ENCODE data around the gene SYNE1.

SYNE1 gene

DNA sequence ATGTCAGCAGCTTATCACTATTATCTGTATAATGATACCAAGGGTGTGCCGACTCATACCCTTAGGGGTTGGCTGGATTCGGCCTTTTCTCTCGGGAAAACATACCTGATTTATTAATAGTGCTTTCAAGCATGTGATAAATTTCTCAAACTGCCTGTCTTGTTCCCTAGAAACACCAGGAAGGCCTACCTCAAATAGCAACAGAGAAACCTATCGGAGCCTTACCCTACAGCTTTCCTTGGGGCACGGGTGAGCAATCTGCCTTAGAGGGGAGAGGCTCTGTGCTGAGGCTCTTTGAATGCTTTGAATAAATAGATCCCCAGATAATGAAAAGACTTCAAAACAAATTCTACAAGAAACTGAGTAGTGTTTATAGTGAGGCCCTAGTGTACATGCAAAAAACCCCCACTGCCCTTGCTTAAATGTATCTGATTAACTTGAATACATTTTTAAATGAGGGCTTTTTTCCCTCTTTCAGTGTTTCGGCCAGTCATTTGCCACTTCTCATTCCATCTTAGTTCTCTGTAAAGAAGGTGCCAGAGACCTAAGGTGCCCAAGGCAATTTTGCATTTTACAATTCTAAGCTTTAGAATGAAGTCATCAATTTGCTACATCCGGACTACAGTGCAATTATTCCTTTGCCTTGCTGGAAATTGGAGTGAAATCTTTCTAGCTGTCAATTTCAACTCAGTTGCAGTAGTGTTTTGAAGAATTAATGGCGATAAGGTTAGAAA lies 509.6 kb downstream of the SYNE1 start:
- Histone ChIP-seq H3K4me3 (ENCODE audit: low read length in 2 of 2) (no peak overlapping the region), H3K36me3 (ENCODE audit: control insufficient read depth in 2 of 2, insufficient read depth in 2 of 2, low read length in 2 of 2) (peaks cover 13 to 20% of the 10 kb centered on the region in 2 donors), H3K27ac (ENCODE audit: low read depth in 2 of 2, low read length in 2 of 2) (no peak overlapping the region), H3K27me3 (ENCODE audit: control insufficient read depth in 2 of 2, insufficient read depth in 2 of 2, low read length in 2 of 2) (no peaks in the 10 kb centered on the region), H3K9ac (ENCODE audit: low read depth in 1 of 2, low read length in 2 of 2) (no peak overlapping the region), H3K4me1 (ENCODE audit: control insufficient read depth in 2 of 2, insufficient read depth in 2 of 2, low read length in 2 of 2) (no peaks in the 10 kb centered on the region), H3K9me3 (ENCODE audit: control insufficient read depth in 2 of 2, low read length in 2 of 2) (no peaks in the 10 kb centered on the region)

- H3K27ac ChIP-seq (ENCODE audit: low read depth in 2 of 2, low read length in 2 of 2), result no peak overlapping the region
- H3K4me1 ChIP-seq (ENCODE audit: control insufficient read depth in 2 of 2, insufficient read depth in 2 of 2, low read length in 2 of 2), result no peaks in the 10 kb centered on the region
- no peaks in the 10 kb centered on the region for H3K27me3 ChIP-seq (ENCODE audit: control insufficient read depth in 2 of 2, insufficient read depth in 2 of 2, low read length in 2 of 2)
- no peaks in the 10 kb centered on the region for H3K9me3 ChIP-seq (ENCODE audit: control insufficient read depth in 2 of 2, low read length in 2 of 2)
- H3K9ac ChIP-seq (ENCODE audit: low read depth in 1 of 2, low read length in 2 of 2), result no peak overlapping the region
- H3K36me3 ChIP-seq (ENCODE audit: control insufficient read depth in 2 of 2, insufficient read depth in 2 of 2, low read length in 2 of 2), result peaks cover 5 to 21% of the 10 kb centered on the region in 2 donors
- no peak overlapping the region for H3K4me3 ChIP-seq (ENCODE audit: low read length in 2 of 2)
Measured at GRCh38 chr6:152124429-152125074, 512.6 kb downstream of the SYNE1 start.

GRCh38 chr6:152123076-152123475 lies 514.1 kb downstream of the SYNE1 start:
- Histone ChIP-seq H3K9me3 (ENCODE audit: control insufficient read depth in 2 of 2, low read length in 2 of 2) (no peaks in the 10 kb centered on the region), H3K27ac (ENCODE audit: low read depth in 2 of 2, low read length in 2 of 2) (no peak overlapping the region), H3K9ac (ENCODE audit: low read depth in 1 of 2, low read length in 2 of 2) (no peak overlapping the region), H3K4me1 (ENCODE audit: control insufficient read depth in 2 of 2, insufficient read depth in 2 of 2, low read length in 2 of 2) (no peaks in the 10 kb centered on the region), H3K27me3 (ENCODE audit: control insufficient read depth in 2 of 2, insufficient read depth in 2 of 2, low read length in 2 of 2) (no peaks in the 10 kb centered on the region), H3K36me3 (ENCODE audit: control insufficient read depth in 2 of 2, insufficient read depth in 2 of 2, low read length in 2 of 2) (peaks cover 0 to 14% of the 10 kb centered on the region in 2 donors), H3K4me3 (ENCODE audit: low read length in 2 of 2) (no peak overlapping the region)

DNA sequence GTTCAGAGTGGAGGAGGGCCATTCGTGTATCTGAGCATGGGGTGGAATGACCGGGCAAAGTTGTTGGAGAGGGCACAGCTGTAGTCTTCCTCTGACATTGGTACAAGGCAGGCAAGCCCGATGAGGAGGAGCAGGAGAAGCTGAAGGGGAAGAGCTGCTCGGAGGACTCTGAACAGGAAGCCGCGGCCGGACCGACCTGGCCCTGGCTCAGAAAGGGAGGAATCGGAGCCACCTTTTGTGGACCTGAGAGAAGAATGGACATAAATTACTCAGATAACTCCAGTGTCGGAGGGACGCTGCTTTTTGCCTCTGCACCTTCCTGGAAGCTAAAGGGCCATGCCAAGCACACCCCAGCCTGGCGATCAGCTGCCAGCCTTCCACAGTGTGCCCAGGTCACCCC lies 514.7 kb downstream of the SYNE1 start:
- peaks cover 0 to 14% of the 10 kb centered on the region in 2 donors for H3K36me3 ChIP-seq (ENCODE audit: control insufficient read depth in 2 of 2, insufficient read depth in 2 of 2, low read length in 2 of 2)
- H3K27me3 ChIP-seq (ENCODE audit: control insufficient read depth in 2 of 2, insufficient read depth in 2 of 2, low read length in 2 of 2), result no peaks in the 10 kb centered on the region
- H3K27ac ChIP-seq (ENCODE audit: low read depth in 2 of 2, low read length in 2 of 2), result no peak overlapping the region
- no peaks in the 10 kb centered on the region for H3K4me1 ChIP-seq (ENCODE audit: control insufficient read depth in 2 of 2, insufficient read depth in 2 of 2, low read length in 2 of 2)
- H3K9ac ChIP-seq (ENCODE audit: low read depth in 1 of 2, low read length in 2 of 2), result no peak overlapping the region
- no peaks in the 10 kb centered on the region for H3K9me3 ChIP-seq (ENCODE audit: control insufficient read depth in 2 of 2, low read length in 2 of 2)
- no peak overlapping the region for H3K4me3 ChIP-seq (ENCODE audit: low read length in 2 of 2)

- Histone ChIP-seq H3K9ac (ENCODE audit: low read depth in 1 of 2, low read length in 2 of 2) (no peak overlapping the region), H3K27me3 (ENCODE audit: control insufficient read depth in 2 of 2, insufficient read depth in 2 of 2, low read length in 2 of 2) (no peaks in the 10 kb centered on the region), H3K36me3 (ENCODE audit: control insufficient read depth in 2 of 2, insufficient read depth in 2 of 2, low read length in 2 of 2) (peaks cover 0 to 14% of the 10 kb centered on the region in 2 donors), H3K9me3 (ENCODE audit: control insufficient read depth in 2 of 2, low read length in 2 of 2) (no peaks in the 10 kb centered on the region), H3K4me3 (ENCODE audit: low read length in 2 of 2) (no peak overlapping the region), H3K27ac (ENCODE audit: low read depth in 2 of 2, low read length in 2 of 2) (no peak overlapping the region), H3K4me1 (ENCODE audit: control insufficient read depth in 2 of 2, insufficient read depth in 2 of 2, low read length in 2 of 2) (no peaks in the 10 kb centered on the region)
Measured at GRCh38 chr6:152121910-152122309, 515.3 kb downstream of the SYNE1 start.

DNA sequence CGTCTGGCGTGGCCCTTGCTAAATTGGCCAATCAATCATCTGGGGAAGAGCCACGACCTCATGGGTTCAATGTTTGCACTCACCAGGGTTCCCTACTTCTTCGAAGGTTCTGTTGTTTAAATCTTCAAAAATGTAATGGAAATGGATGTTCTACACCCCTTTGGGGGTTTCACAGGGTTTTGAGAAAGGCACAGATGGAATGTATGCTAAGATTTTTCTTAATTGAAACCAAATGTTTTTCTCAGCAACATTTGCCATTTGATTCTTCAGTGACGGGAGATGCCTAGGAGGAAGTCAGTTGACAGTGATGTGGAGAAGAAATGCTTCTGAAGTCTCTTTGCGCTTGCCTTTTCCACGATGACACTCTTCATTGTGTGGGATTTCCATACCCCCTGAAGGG lies 517.3 kb downstream of the SYNE1 start:
- no peaks in the 10 kb centered on the region for H3K27me3 ChIP-seq (ENCODE audit: control insufficient read depth in 2 of 2, insufficient read depth in 2 of 2, low read length in 2 of 2)
- H3K4me1 ChIP-seq (ENCODE audit: control insufficient read depth in 2 of 2, insufficient read depth in 2 of 2, low read length in 2 of 2), result no peaks in the 10 kb centered on the region
- no peak overlapping the region for H3K9ac ChIP-seq (ENCODE audit: low read depth in 1 of 2, low read length in 2 of 2)
- no peak overlapping the region for H3K4me3 ChIP-seq (ENCODE audit: low read length in 2 of 2)
- H3K36me3 ChIP-seq (ENCODE audit: control insufficient read depth in 2 of 2, insufficient read depth in 2 of 2, low read length in 2 of 2), result peaks cover 0 to 14% of the 10 kb centered on the region in 2 donors
- H3K27ac ChIP-seq (ENCODE audit: low read depth in 2 of 2, low read length in 2 of 2), result no peak overlapping the region
- H3K9me3 ChIP-seq (ENCODE audit: control insufficient read depth in 2 of 2, low read length in 2 of 2), result no peaks in the 10 kb centered on the region

DNA sequence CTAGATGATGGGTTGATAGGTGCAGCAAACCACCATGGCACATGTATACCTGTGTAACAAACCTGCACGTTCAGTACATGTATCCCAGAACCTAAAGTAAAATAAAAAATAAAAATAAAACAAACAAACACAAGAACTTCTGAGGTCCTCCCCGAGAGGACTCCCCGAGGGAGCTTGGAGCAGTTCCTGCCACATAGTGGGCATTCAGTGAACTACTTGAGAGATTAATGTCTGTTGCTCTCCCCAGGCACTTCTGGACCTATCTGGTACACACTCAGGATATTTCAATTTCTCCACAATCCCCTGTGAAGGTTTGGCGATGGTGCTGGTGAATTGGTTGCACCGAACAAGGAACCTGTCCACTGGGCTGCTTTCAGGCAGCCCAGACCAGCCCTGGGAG lies 518.5 kb downstream of the SYNE1 start:
- Histone ChIP-seq H3K27me3 (ENCODE audit: control insufficient read depth in 2 of 2, insufficient read depth in 2 of 2, low read length in 2 of 2) (no peaks in the 10 kb centered on the region), H3K4me3 (ENCODE audit: low read length in 2 of 2) (no peak overlapping the region), H3K27ac (ENCODE audit: low read depth in 2 of 2, low read length in 2 of 2) (no peak overlapping the region), H3K9me3 (ENCODE audit: control insufficient read depth in 2 of 2, low read length in 2 of 2) (no peaks in the 10 kb centered on the region), H3K4me1 (ENCODE audit: control insufficient read depth in 2 of 2, insufficient read depth in 2 of 2, low read length in 2 of 2) (no peaks in the 10 kb centered on the region), H3K36me3 (ENCODE audit: control insufficient read depth in 2 of 2, insufficient read depth in 2 of 2, low read length in 2 of 2) (peaks cover 0 to 14% of the 10 kb centered on the region in 2 donors), H3K9ac (ENCODE audit: low read depth in 1 of 2, low read length in 2 of 2) (no peak overlapping the region)

DNA sequence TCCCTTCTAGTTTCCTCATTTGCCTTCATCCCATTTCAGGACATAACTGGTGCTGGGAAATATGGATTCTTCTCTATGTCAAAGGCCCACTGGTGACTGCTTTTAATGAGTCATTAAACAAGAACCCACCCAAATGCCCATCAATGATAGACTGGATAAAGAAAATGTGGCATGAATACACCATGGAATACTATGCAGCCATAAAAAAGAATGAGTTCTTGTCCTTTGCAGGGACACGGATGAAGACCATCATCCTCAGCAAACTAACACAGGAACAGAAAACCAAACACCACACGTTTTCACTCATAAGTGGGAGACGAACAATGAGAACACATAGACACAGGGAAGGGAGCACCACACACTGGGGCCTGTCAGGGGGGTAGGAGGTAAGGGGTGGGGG lies 518.9 kb downstream of the SYNE1 start:
- no peaks in the 10 kb centered on the region for H3K9me3 ChIP-seq (ENCODE audit: control insufficient read depth in 2 of 2, low read length in 2 of 2)
- no peak overlapping the region for H3K27ac ChIP-seq (ENCODE audit: low read depth in 2 of 2, low read length in 2 of 2)
- H3K27me3 ChIP-seq (ENCODE audit: control insufficient read depth in 2 of 2, insufficient read depth in 2 of 2, low read length in 2 of 2), result no peaks in the 10 kb centered on the region
- H3K9ac ChIP-seq (ENCODE audit: low read depth in 1 of 2, low read length in 2 of 2), result no peak overlapping the region
- H3K4me1 ChIP-seq (ENCODE audit: control insufficient read depth in 2 of 2, insufficient read depth in 2 of 2, low read length in 2 of 2), result no peaks in the 10 kb centered on the region
- H3K4me3 ChIP-seq (ENCODE audit: low read length in 2 of 2), result no peak overlapping the region
- H3K36me3 ChIP-seq (ENCODE audit: control insufficient read depth in 2 of 2, insufficient read depth in 2 of 2, low read length in 2 of 2), result peaks cover 0 to 14% of the 10 kb centered on the region in 2 donors

DNA sequence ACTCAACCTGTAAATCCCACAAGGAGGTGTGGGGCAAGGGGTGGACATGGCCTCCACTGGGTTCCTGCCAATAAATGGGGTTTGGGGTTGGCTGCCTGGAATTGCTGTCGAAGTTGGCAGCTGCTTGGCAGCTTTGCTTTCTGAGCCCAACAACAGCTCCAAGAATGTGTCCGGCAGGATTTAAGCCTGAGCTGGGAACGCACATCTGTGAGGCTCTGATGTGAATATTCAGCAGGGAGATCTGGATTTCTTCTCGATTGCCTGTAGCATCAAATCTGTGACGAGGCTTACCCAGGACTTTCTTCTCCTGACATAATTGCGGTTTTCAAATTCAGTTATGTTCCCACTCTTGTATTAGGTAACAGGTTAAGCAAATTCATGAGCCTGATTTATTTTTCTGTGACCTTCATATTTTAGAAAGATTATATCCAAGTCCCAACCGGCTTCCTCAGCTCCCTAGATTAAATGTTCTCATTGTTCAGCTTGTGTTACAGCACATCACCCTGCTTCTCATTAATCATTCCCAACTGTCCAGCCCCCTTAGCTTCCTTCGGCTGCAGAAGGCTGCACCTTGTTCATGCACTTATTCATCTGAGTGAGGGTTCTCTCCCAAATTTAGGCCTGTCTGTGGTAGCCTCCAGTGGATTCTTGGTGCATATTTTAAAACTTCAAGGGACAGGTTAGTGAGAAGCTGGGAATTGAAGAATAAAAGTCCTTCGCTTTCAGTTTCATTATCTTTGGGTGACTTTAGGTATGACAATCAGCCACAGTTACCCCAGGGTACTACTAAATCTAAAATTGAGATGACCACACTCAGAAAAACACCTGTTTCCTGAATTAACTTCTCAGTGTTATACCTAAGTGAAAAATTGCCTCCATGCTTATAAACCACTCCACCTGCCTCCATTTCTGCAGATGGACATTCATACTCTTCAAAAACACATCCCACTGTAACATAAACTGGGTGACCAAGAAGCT lies 519.7 kb downstream of the SYNE1 start:
- Histone ChIP-seq H3K9me3 (ENCODE audit: control insufficient read depth in 2 of 2, low read length in 2 of 2) (no peaks in the 10 kb centered on the region), H3K9ac (ENCODE audit: low read depth in 1 of 2, low read length in 2 of 2) (no peak overlapping the region), H3K27me3 (ENCODE audit: control insufficient read depth in 2 of 2, insufficient read depth in 2 of 2, low read length in 2 of 2) (no peaks in the 10 kb centered on the region), H3K4me3 (ENCODE audit: low read length in 2 of 2) (no peak overlapping the region), H3K4me1 (ENCODE audit: control insufficient read depth in 2 of 2, insufficient read depth in 2 of 2, low read length in 2 of 2) (no peaks in the 10 kb centered on the region), H3K36me3 (ENCODE audit: control insufficient read depth in 2 of 2, insufficient read depth in 2 of 2, low read length in 2 of 2) (peaks cover 0 to 13% of the 10 kb centered on the region in 2 donors), H3K27ac (ENCODE audit: low read depth in 2 of 2, low read length in 2 of 2) (no peak overlapping the region)
